Esophagus squamous epithelium (tissue), 5 donors: Measurements from ENCODE around the gene MRPS34. TPM values are rescaled to one million over a fixed set of nuclear protein-coding genes. Genes with fewer than 3 reads are reported as not detected.
"Not testable (repeated sequence)": the region's sequence is repeated elsewhere in the genome, so short reads cannot be mapped to it uniquely, and the experiment has no call there.

Experiments used
- DNase-seq: peaks from one replicate; lab custom pipeline; 2025; lab: John Stamatoyannopoulos, UW
- H3K27ac ChIP-seq, 4 donors: fragments of 200-600 bp; sonication (generic); one replicate each; pipeline ENCODE4 v1.5.1; 2016 to 2019; ENCODE audit warnings: mild to moderate bottlenecking in 1 of 4
- H3K27me3 ChIP-seq, 4 donors: fragments of 200-600 bp; sonication (generic); 1 replicate in 3 of 4; 2 replicates in 1 of 4; pipeline versions ENCODE4 v1.5.1 to v1.6.0; 2017 to 2021; ENCODE audit warnings: antibody characterized with exemption in 1 of 4
- H3K36me3 ChIP-seq, 3 donors: fragments of 200-600 bp; sonication (generic); one replicate each; pipeline ENCODE4 v1.5.1; 2016 to 2019
- H3K4me1 ChIP-seq, 3 donors: fragments of 200-600 bp; sonication (generic); one replicate each; pipeline ENCODE4 v1.5.1; 2017 to 2019
- H3K4me3 ChIP-seq, 4 donors: fragments of 200-600 bp; sonication (generic); 1 replicate in 3 of 4; 2 replicates in 1 of 4; pipeline ENCODE4 v1.5.1; 2016 to 2019; ENCODE audit warnings: mild to moderate bottlenecking in 2 of 4, moderate library complexity in 1 of 4
- H3K9me3 ChIP-seq, 3 donors: fragments of 200-600 bp; sonication (generic); one replicate each; pipeline ENCODE4 v1.5.1; 2016 to 2019
- CTCF ChIP-seq, 6 experiments: fragments of 450-650 bp in 4 of 6; fragments of 200-600 bp in 2 of 6; sonication (generic) in 2 of 6; IDR thresholded peaks; one replicate each; pipeline ENCODE4 v1.5.1; 2016 to 2019; ENCODE audit warnings: antibody characterized with exemption in 6 of 6, mild to moderate bottlenecking in 4 of 6, moderate library complexity in 4 of 6
- POLR2A ChIP-seq, 4 donors: fragments of 450-650 bp; IDR thresholded peaks; one replicate each; pipeline ENCODE4 v1.6.1; 2017; ENCODE audit warnings: antibody characterized with exemption in 4 of 4, mild to moderate bottlenecking in 4 of 4, moderate library complexity in 3 of 4
- WGBS, 2 donors: methylation state at CpG; one replicate each; pipeline ENCODE4 v1.1.5; 2018; 5-methylcytosine and 5-hydroxymethylcytosine counted together
- intact Hi-C: fragments of 100-400 bp; cut with DNase I; formaldehyde crosslinking; loops from one replicate; pipeline ENCODE4 v1.15.0; 2022
- total RNA-seq, 4 donors: library from RNA; depleted of rRNA; stranded (reverse); fragments of >200 nt; gene quantifications; one replicate each; pipeline ENCODE4 v1.1.0, GENCODE V29; 2016
- donor health status: DM: yes; HTN: yes; CAD: no.

MRPS34 gene
- total RNA-seq, 4 donors from 2014 or later: 89.5 to 158 (median 114) TPM

DNA sequence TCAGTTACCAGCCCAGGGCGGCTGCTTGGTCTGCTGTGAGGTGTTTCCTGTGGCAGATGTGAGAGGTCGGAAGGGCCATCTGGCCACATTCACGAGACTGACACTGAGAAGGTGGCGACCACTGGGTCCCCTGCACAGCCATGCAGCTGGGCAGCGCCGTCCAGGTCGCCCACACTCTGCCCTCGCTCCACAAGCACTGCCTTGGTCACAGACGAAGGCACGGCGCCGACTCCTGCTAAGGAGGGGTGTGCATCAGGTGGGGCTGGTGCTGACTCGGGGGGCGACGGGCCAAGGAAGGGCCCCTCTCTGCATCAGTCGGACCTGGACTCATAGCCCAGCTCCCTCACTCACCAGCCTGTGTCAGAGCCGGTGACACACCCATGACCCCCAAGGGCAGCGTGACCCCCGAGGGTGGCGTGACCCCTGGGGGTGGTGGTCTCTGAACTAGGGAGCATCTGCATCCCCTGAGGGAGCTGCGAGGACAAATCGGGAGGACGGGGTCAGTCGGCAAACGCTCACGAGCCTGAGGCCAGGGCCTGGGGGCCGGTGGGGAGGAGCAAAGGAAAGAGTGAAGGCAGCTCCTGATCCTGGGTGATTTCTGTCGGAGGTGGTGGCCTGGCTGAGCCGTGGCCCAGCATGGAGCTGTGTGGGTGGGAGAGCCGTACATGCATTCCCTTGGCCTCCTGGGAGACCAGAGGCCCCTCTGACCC, 32.0 kb downstream of the MRPS34 start:
- WGBS, 2 donors: 85 to 100% methylated on average over 4 to 10 of the region's 30 CpGs
- Histone ChIP-seq H3K27ac (no peak overlapping the region), H3K27me3 (no peaks in the 10 kb centered on the region), H3K4me3 (no peak overlapping the region), H3K4me1 (peaks cover 0 to 6% (median 0%) of the 10 kb centered on the region in 3 donors), H3K36me3 (peaks cover 15 to 56% (median 17%) of the 10 kb centered on the region in 3 donors), H3K9me3 (no peaks in the 10 kb centered on the region)
- intact Hi-C loops: no loop called here
- TF ChIP-seq CTCF (IDR thresholded peaks at IDR 0.05) (no peak), POLR2A (IDR thresholded peaks at IDR 0.05) (no peak)
- no peak for DNase-seq

GRCh38 chr16:1740234-1740633, 32.7 kb downstream of the MRPS34 start:
- Histone ChIP-seq H3K9me3 (no peaks in the 10 kb centered on the region), H3K27ac (no peak overlapping the region), H3K4me3 (no peak overlapping the region), H3K4me1 (peaks cover 0 to 6% (median 0%) of the 10 kb centered on the region in 3 donors), H3K27me3 (no peaks in the 10 kb centered on the region), H3K36me3 (peaks cover 15 to 49% (median 17%) of the 10 kb centered on the region in 3 donors)
- intact Hi-C loops: no loop called here
- TF ChIP-seq POLR2A (IDR thresholded peaks at IDR 0.05) (no peak), CTCF (IDR thresholded peaks at IDR 0.05) (no peak)
- 95 to 98% methylated on average over 31 to 33 of the region's 33 CpGs for WGBS, 2 donors
- no peak for DNase-seq

DNA sequence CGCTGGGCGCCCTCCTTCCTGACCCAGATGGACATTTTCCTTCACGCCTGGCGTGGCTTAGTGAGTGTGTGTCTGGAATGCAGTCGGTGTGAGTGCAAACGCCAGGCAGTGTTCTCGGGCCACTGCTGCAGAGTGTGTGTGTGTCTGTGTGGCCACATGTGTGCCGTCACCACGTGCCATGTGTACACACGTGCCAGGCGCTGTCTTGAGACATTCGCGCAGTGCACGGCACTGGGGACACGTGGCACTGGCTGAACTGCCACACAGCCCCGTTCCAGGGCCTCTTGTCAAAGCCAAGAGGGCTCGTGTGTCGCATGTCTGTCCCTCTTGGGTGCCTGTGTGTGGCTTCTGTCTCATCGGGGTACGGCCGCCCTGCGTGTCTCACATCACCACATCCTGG, 38.1 kb downstream of the MRPS34 start:
- Histone ChIP-seq H3K4me1 (no peaks in the 10 kb centered on the region), H3K27me3 (no peaks in the 10 kb centered on the region), H3K27ac (no peak overlapping the region), H3K4me3 (no peak overlapping the region), H3K9me3 (no peaks in the 10 kb centered on the region), H3K36me3 (peaks cover 19 to 55% (median 24%) of the 10 kb centered on the region in 3 donors)
- intact Hi-C loops: no loop called here
- WGBS, 2 donors: 97 to 98% methylated on average over 11 to 12 of the region's 22 CpGs
- TF ChIP-seq POLR2A (IDR thresholded peaks at IDR 0.05): no peak
- TF ChIP-seq CTCF (IDR thresholded peaks at IDR 0.05): no peak
- DNase-seq: no peak

- Histone ChIP-seq H3K9me3 (no peaks in the 10 kb centered on the region), H3K4me3 (no peak overlapping the region), H3K27ac (no peak overlapping the region), H3K36me3 (peaks cover 24 to 62% (median 31%) of the 10 kb centered on the region in 3 donors), H3K4me1 (no peaks in the 10 kb centered on the region), H3K27me3 (no peaks in the 10 kb centered on the region)
- WGBS, 2 donors: no CpG with 5 or more reads among the region's 22 CpGs
- intact Hi-C loops: no loop called here
- TF ChIP-seq POLR2A (IDR thresholded peaks at IDR 0.05): no peak
- TF ChIP-seq CTCF (IDR thresholded peaks at IDR 0.05): no peak
- no peak for DNase-seq
Measured at GRCh38 chr16:1734123-1734522, 38.8 kb downstream of the MRPS34 start.

DNA sequence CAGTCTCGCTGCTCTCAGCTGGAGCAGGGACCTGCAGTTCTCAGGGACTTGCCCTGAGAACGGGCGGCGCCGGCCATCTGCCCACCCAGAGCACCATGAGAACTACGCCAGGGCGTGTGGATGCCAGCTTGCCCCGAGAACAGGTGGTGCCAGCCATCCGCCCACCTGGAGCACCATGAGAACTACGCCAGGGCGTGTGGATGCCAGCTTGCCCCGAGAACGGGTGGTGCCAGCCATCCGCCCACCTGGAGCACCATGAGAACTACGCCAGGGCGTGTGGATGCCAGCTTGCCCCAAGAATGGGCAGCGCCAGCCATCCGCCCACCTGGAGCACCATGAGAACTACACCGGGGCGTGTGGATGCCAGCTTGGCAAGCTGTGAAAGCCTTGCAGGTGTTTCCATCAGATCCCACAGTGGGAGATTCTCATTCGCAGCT, 40.4 kb downstream of the MRPS34 start:
- H3K27ac ChIP-seq, DNase-seq, H3K27me3 ChIP-seq, H3K9me3 ChIP-seq, intact Hi-C loops, H3K4me1 ChIP-seq, H3K4me3 ChIP-seq: not testable (repeated sequence)
- peaks cover 35 to 77% (median 37%) of the 10 kb centered on the region in 3 donors for H3K36me3 ChIP-seq
- WGBS, 2 donors: 63% methylated on average over 6 of the region's 21 CpGs; no CpG with 5 or more reads in 1 of the 2 donors
